Activated T-cell treated with anti-CD3 and anti-CD28 coated beads, Interleukin-2, amount 50 U/mL, for 24 hours (primary cell): ENCODE results near the gene COL18A1.

Experiments used
- DNase-seq: peaks from one replicate; pipeline ENCODE4 v3.0.0-alpha.2; 2020
- H3K27ac Mint-ChIP-seq: 2 replicates; pipeline ENCODE4 v1.8.0; 2020; ENCODE audit warnings: mild to moderate bottlenecking, mixed read lengths
- H3K27me3 Mint-ChIP-seq: 2 replicates; pipeline ENCODE4 v1.8.0; 2020; ENCODE audit warnings: mixed read lengths
- H3K36me3 Mint-ChIP-seq: 2 replicates; pipeline ENCODE4 v1.8.0; 2020; ENCODE audit warnings: low read depth, mixed read lengths
- H3K4me1 Mint-ChIP-seq: 2 replicates; pipeline ENCODE4 v1.8.0; 2020; ENCODE audit warnings: low read depth, mixed read lengths
- H3K4me3 Mint-ChIP-seq: 2 replicates; pipeline ENCODE4 v1.8.0; 2020; ENCODE audit warnings: mild to moderate bottlenecking, moderate library complexity, mixed read lengths
- H3K9me3 Mint-ChIP-seq: 2 replicates; pipeline ENCODE4 v1.8.0; 2020; ENCODE audit warnings: mixed read lengths

Gene COL18A1

GRCh38 chr21:45427331-45428271 lies 22.6 kb downstream of the COL18A1 start:
- Mint-ChIP-seq H3K27ac (no peak overlapping the region), H3K4me1 (no peaks in the 10 kb centered on the region), H3K36me3 (no peaks in the 10 kb centered on the region), H3K4me3 (no peak overlapping the region), H3K9me3 (no peaks in the 10 kb centered on the region), H3K27me3 (no peaks in the 10 kb centered on the region)
- DNase-seq = no peak

GRCh38 chr21:45428534-45428933 lies 23.6 kb downstream of the COL18A1 start:
- H3K36me3 Mint-ChIP-seq = no peaks in the 10 kb centered on the region
- no peak overlapping the region for H3K4me3 Mint-ChIP-seq
- H3K4me1 Mint-ChIP-seq = no peaks in the 10 kb centered on the region

GRCh38 chr21:45429221-45430175 lies 24.5 kb downstream of the COL18A1 start:
- no peaks in the 10 kb centered on the region for H3K9me3 Mint-ChIP-seq
- no peaks in the 10 kb centered on the region for H3K4me1 Mint-ChIP-seq
- no peaks in the 10 kb centered on the region for H3K36me3 Mint-ChIP-seq
- H3K4me3 Mint-ChIP-seq = no peak overlapping the region
- no peak for DNase-seq
- no peak overlapping the region for H3K27ac Mint-ChIP-seq
- peaks cover 12% of the 10 kb centered on the region for H3K27me3 Mint-ChIP-seq

More at GRCh38 chr21:45428534-45428933, 23.6 kb downstream of the COL18A1 start:
- Mint-ChIP-seq H3K27me3 (peaks cover 3% of the 10 kb centered on the region), H3K27ac (no peak overlapping the region), H3K9me3 (no peaks in the 10 kb centered on the region)
- no peak for DNase-seq

- no peaks in the 10 kb centered on the region for H3K9me3 Mint-ChIP-seq
- no peak for DNase-seq
- H3K36me3 Mint-ChIP-seq = no peaks in the 10 kb centered on the region
- H3K27ac Mint-ChIP-seq = no peak overlapping the region
- peaks cover 19% of the 10 kb centered on the region for H3K27me3 Mint-ChIP-seq
- no peaks in the 10 kb centered on the region for H3K4me1 Mint-ChIP-seq
- no peak overlapping the region for H3K4me3 Mint-ChIP-seq
Measured at GRCh38 chr21:45430521-45431501, 25.8 kb downstream of the COL18A1 start.

- Mint-ChIP-seq H3K4me3 (no peak overlapping the region), H3K27me3 (peaks cover 25% of the 10 kb centered on the region), H3K27ac (no peak overlapping the region), H3K9me3 (no peaks in the 10 kb centered on the region), H3K4me1 (peaks cover 2% of the 10 kb centered on the region), H3K36me3 (no peaks in the 10 kb centered on the region)
- DNase-seq = no peak
Measured at GRCh38 chr21:45431781-45432572, 27.0 kb downstream of the COL18A1 start.

GRCh38 chr21:45432575-45433255 lies 27.8 kb downstream of the COL18A1 start:
- H3K4me1 Mint-ChIP-seq = peaks cover 2% of the 10 kb centered on the region
- H3K27me3 Mint-ChIP-seq = peaks cover 25% of the 10 kb centered on the region
- no peaks in the 10 kb centered on the region for H3K9me3 Mint-ChIP-seq
- DNase-seq = no peak
- H3K4me3 Mint-ChIP-seq = no peak overlapping the region
- no peaks in the 10 kb centered on the region for H3K36me3 Mint-ChIP-seq
- no peak overlapping the region for H3K27ac Mint-ChIP-seq

GRCh38 chr21:45433301-45433700 lies 28.3 kb downstream of the COL18A1 start:
- no peaks in the 10 kb centered on the region for H3K9me3 Mint-ChIP-seq
- H3K27me3 Mint-ChIP-seq = peaks cover 25% of the 10 kb centered on the region
- no peak overlapping the region for H3K27ac Mint-ChIP-seq
- H3K4me3 Mint-ChIP-seq = no peak overlapping the region
- no peak for DNase-seq
- H3K4me1 Mint-ChIP-seq = peaks cover 2% of the 10 kb centered on the region
- no peaks in the 10 kb centered on the region for H3K36me3 Mint-ChIP-seq

- H3K9me3 Mint-ChIP-seq = no peaks in the 10 kb centered on the region
Measured at GRCh38 chr21:45433911-45434644, 29.1 kb downstream of the COL18A1 start.

GRCh38 chr21:45434645-45435217 lies 29.8 kb downstream of the COL18A1 start:
- H3K4me1 Mint-ChIP-seq = peaks cover 9% of the 10 kb centered on the region
- peaks cover 25% of the 10 kb centered on the region for H3K27me3 Mint-ChIP-seq
- H3K4me3 Mint-ChIP-seq = no peak overlapping the region
- no peak for DNase-seq
- H3K36me3 Mint-ChIP-seq = no peaks in the 10 kb centered on the region
- no peaks in the 10 kb centered on the region for H3K9me3 Mint-ChIP-seq
- no peak overlapping the region for H3K27ac Mint-ChIP-seq

More at GRCh38 chr21:45433911-45434644, 29.1 kb downstream of the COL18A1 start:
- DNase-seq = no peak
- Mint-ChIP-seq H3K36me3 (no peaks in the 10 kb centered on the region), H3K4me3 (no peak overlapping the region), H3K27me3 (peaks cover 25% of the 10 kb centered on the region), H3K4me1 (peaks cover 3% of the 10 kb centered on the region), H3K27ac (no peak overlapping the region)

- H3K9me3 Mint-ChIP-seq = no peaks in the 10 kb centered on the region
- H3K27ac Mint-ChIP-seq = no peak overlapping the region
Measured at GRCh38 chr21:45435405-45435981, 30.5 kb downstream of the COL18A1 start.

GRCh38 chr21:45436351-45437065 lies 31.5 kb downstream of the COL18A1 start:
- H3K27me3 Mint-ChIP-seq = peaks cover 25% of the 10 kb centered on the region
- no peak for DNase-seq
- H3K9me3 Mint-ChIP-seq = no peaks in the 10 kb centered on the region
- no peak overlapping the region for H3K4me3 Mint-ChIP-seq
- H3K27ac Mint-ChIP-seq = no peak overlapping the region
- H3K4me1 Mint-ChIP-seq = peaks cover 10% of the 10 kb centered on the region
- H3K36me3 Mint-ChIP-seq = no peaks in the 10 kb centered on the region

More at GRCh38 chr21:45435405-45435981, 30.5 kb downstream of the COL18A1 start:
- no peak overlapping the region for H3K4me3 Mint-ChIP-seq
- no peak for DNase-seq
- H3K4me1 Mint-ChIP-seq = peaks cover 10% of the 10 kb centered on the region
- peaks cover 25% of the 10 kb centered on the region for H3K27me3 Mint-ChIP-seq
- H3K36me3 Mint-ChIP-seq = no peaks in the 10 kb centered on the region
